ENCODE measurements around the gene ARHGEF28.

DNA sequence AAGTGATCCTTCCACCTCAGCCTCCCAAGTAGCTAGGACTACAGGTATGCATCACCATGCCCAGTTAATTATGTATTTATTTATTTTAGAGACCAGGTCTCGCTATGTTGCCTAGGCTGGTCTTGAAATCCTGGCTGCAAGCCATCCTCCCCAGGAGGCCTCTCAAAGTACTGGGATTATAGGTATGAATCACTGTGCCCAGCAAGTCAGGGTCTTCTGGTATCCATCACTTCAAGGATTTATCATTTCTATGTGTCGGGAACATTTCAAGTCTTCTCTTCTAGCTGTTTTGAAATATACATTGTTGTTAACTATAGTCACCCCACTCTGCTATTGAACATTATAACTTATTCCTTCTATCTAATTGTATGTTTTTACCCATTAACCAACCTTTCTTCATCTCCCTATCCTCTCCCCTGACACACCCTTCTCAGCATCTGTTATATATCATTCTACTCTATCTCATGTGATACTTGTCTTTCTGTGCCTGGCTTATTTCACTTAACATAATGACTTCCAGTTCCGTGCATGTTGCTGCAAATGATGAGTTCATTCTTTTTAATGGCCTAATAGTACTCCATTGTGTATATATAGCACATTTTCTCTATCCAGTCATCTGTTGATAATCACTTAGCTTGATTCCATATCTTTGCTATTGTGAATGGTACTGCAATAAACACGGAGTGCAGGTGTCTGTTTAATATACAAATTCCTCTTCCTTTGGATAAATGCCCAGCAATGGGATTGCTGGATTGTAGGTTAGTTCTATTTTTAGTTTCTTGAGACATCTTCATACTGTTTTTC is 34.1 kb upstream of the ARHGEF28 start:
- TF ChIP-seq, protein P1, sequence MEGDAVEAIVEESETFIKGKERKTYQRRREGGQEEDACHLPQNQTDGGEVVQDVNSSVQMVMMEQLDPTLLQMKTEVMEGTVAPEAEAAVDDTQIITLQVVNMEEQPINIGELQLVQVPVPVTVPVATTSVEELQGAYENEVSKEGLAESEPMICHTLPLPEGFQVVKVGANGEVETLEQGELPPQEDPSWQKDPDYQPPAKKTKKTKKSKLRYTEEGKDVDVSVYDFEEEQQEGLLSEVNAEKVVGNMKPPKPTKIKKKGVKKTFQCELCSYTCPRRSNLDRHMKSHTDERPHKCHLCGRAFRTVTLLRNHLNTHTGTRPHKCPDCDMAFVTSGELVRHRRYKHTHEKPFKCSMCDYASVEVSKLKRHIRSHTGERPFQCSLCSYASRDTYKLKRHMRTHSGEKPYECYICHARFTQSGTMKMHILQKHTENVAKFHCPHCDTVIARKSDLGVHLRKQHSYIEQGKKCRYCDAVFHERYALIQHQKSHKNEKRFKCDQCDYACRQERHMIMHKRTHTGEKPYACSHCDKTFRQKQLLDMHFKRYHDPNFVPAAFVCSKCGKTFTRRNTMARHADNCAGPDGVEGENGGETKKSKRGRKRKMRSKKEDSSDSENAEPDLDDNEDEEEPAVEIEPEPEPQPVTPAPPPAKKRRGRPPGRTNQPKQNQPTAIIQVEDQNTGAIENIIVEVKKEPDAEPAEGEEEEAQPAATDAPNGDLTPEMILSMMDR (conservative IDR thresholded peaks at IDR 0.05; ENCODE audit: low read depth, low read length), result no peak
- TF ChIP-seq MXI1 (IDR thresholded peaks at IDR 0.05; ENCODE audit: borderline replicate concordance, low read depth, low read length), result no peak
